Osteoblast (primary cell): ENCODE data around the gene CSNK1G2. TPM values are rescaled to one million over a fixed set of nuclear protein-coding genes. Genes with fewer than 3 reads are reported as not detected.

ENCODE experiments used
- DNase-seq: peaks from one replicate; pipeline ENCODE4 v3.0.0; 2011; ENCODE audit warnings: low spot score, mixed read lengths; ENCODE audit not compliant: insufficient read length; ENCODE audit errors: missing footprints
- H2AFZ ChIP-seq: 2 replicates; pipeline ENCODE4 v1.6.0; 2011; ENCODE audit warnings: mild to moderate bottlenecking, low read length
- H3K27ac ChIP-seq: 2 replicates; pipeline ENCODE4 v1.5.1; 2011; ENCODE audit warnings: mild to moderate bottlenecking, low read depth, low read length, moderate library complexity
- H3K27me3 ChIP-seq: 2 replicates; pipeline ENCODE4 v1.6.0; 2012; ENCODE audit warnings: mild to moderate bottlenecking, control low read depth, inconsistent platforms, low read length, moderate library complexity; ENCODE audit not compliant: insufficient read depth
- H3K36me3 ChIP-seq: 2 replicates; pipeline ENCODE4 v1.5.1; 2011; ENCODE audit warnings: mild to moderate bottlenecking, low read length, control low read depth, moderate library complexity; ENCODE audit not compliant: insufficient read depth
- H3K4me1 ChIP-seq: 2 replicates; pipeline ENCODE4 v1.5.1; 2011; ENCODE audit warnings: mild to moderate bottlenecking, low read length, control low read depth, moderate library complexity; ENCODE audit not compliant: insufficient read depth
- H3K4me2 ChIP-seq: 2 replicates; pipeline ENCODE4 v1.6.0; 2011; ENCODE audit warnings: mild to moderate bottlenecking, low read length; ENCODE audit not compliant: insufficient read depth
- H3K4me3 ChIP-seq: fragments of 200-600 bp; sonication (generic); 3 replicates; pipeline ENCODE4 v1.5.1; 2012; ENCODE audit warnings: mild to moderate bottlenecking, low read length, inconsistent platforms; ENCODE audit not compliant: insufficient read depth
- H3K79me2 ChIP-seq: 2 replicates; pipeline ENCODE4 v1.6.0; 2012; ENCODE audit warnings: mild to moderate bottlenecking, low read length, control low read depth, inconsistent platforms; ENCODE audit not compliant: insufficient read depth
- H3K9me3 ChIP-seq: 2 replicates; pipeline ENCODE4 v1.5.1; 2011; ENCODE audit warnings: low read depth, low read length, control low read depth
- H4K20me1 ChIP-seq: 2 replicates; pipeline ENCODE4 v1.6.0; 2012; ENCODE audit warnings: mild to moderate bottlenecking, low read length, control low read depth; ENCODE audit not compliant: insufficient read depth
- total RNA-seq: library from RNA; depleted of rRNA; stranded (reverse); fragments of >200 nt; gene quantifications from 2 replicates; pipeline ENCODE4 v1.2.3, GENCODE V29; 2012
- TF ChIP-seq, protein P1 (sequence below): IDR thresholded peaks from 2 replicates; pipeline ENCODE4 v1.5.1; 2011; ENCODE audit warnings: mild to moderate bottlenecking, low read depth, low read length, moderate library complexity; ENCODE audit errors: extremely low read depth

CSNK1G2 gene
- total RNA-seq, 1 donor = 68.8 TPM

DNA sequence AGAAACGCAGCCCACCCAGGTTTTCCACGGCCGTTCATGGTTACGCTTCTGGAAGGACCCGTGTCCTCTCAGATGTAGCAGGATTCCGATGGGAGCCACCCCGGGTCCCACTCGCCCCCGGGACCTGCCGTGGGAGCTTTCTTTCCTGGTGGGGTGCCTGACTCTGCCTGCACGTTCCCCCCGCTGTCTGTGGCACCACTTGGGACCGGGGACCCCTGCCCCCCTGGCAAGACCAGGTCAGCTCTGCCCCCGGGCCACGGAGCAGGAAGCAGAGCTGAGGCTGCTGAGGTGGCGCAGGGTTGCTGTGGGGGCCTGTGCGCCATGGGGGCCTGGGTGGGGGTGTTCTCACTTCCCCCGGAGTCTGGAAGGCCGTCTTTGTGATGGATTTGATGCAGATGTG is 12.1 kb downstream of the CSNK1G2 start:
- H2AFZ ChIP-seq = no peak overlapping the region
- H3K79me2 ChIP-seq = peaks cover 90% of the 10 kb centered on the region
- TF ChIP-seq, protein P1, sequence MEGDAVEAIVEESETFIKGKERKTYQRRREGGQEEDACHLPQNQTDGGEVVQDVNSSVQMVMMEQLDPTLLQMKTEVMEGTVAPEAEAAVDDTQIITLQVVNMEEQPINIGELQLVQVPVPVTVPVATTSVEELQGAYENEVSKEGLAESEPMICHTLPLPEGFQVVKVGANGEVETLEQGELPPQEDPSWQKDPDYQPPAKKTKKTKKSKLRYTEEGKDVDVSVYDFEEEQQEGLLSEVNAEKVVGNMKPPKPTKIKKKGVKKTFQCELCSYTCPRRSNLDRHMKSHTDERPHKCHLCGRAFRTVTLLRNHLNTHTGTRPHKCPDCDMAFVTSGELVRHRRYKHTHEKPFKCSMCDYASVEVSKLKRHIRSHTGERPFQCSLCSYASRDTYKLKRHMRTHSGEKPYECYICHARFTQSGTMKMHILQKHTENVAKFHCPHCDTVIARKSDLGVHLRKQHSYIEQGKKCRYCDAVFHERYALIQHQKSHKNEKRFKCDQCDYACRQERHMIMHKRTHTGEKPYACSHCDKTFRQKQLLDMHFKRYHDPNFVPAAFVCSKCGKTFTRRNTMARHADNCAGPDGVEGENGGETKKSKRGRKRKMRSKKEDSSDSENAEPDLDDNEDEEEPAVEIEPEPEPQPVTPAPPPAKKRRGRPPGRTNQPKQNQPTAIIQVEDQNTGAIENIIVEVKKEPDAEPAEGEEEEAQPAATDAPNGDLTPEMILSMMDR = no peak
- peaks cover 58% of the 10 kb centered on the region for H4K20me1 ChIP-seq
- no peaks in the 10 kb centered on the region for H3K4me1 ChIP-seq
- H3K27ac ChIP-seq = no peak overlapping the region
- no peak overlapping the region for H3K4me2 ChIP-seq
- H3K4me3 ChIP-seq = no peak overlapping the region
- no peaks in the 10 kb centered on the region for H3K27me3 ChIP-seq
- no peaks in the 10 kb centered on the region for H3K9me3 ChIP-seq
- no peaks in the 10 kb centered on the region for H3K36me3 ChIP-seq
- no peak for DNase-seq

DNA sequence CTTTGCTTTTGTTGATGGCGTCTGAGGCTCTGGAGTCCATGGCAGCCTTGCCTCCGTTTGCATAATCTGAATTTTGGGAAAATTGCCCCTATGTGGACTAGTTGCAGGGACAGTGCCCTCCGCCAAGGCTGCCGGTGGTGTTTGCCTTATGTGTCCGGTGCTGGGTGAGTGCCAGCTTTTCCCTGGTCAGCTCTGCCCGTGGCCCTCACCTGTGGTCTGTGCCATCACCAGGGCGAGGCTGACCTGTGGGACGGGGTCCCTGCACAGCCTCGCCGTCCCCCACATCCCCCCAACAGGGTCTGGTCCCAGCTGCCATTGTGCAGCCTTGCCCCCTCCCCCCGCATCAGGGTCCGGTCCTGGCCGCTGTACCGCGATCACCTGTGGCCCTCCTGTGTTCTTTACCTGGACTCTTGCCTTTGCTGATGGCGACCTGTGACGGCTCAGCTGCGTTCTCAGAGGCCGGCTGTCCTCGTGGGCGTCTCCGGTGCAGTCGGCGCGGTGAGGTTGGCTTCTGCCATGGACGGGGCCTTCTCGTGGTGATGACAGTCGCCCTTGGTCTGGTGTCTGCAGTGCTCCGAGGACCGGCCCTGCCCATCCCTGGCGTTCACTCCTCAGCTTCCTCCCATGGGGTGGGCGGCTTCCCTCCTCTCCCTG is 12.6 kb downstream of the CSNK1G2 start:
- peaks cover 56% of the 10 kb centered on the region for H4K20me1 ChIP-seq
- H3K4me2 ChIP-seq = no peak overlapping the region
- no peak for DNase-seq
- TF ChIP-seq, protein P1 = no peak
- H3K36me3 ChIP-seq = no peaks in the 10 kb centered on the region
- no peaks in the 10 kb centered on the region for H3K9me3 ChIP-seq
- no peak overlapping the region for H3K27ac ChIP-seq
- H3K4me1 ChIP-seq = no peaks in the 10 kb centered on the region
- no peak overlapping the region for H3K4me3 ChIP-seq
- H2AFZ ChIP-seq = no peak overlapping the region
- H3K79me2 ChIP-seq = peaks cover 88% of the 10 kb centered on the region
- H3K27me3 ChIP-seq = no peaks in the 10 kb centered on the region

DNA sequence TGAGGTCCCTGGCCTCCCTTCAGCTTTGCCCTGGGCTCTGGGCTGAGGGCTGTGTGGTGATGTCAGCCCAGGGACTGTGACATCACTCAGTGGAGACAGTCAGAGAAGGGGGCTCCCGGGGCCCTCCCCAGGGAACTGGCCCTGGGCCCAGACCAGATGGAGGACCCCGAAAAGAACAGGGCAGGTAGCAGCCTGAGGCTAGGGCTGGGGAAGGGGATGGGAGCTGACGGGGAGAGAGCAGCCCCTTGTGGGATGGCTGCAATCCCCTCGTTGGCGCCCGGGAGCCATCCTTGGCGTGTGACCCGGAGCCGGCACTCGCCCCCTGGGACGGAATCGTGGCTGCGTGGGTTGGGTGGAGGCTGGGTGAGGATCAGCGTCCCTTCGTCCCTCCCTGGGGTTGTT is 13.6 kb downstream of the CSNK1G2 start:
- Histone ChIP-seq H3K36me3 (no peaks in the 10 kb centered on the region), H2AFZ (no peak overlapping the region), H3K27me3 (no peaks in the 10 kb centered on the region), H4K20me1 (peaks cover 55% of the 10 kb centered on the region), H3K4me2 (no peak overlapping the region), H3K79me2 (peaks cover 84% of the 10 kb centered on the region), H3K4me3 (no peak overlapping the region), H3K4me1 (no peaks in the 10 kb centered on the region), H3K9me3 (no peaks in the 10 kb centered on the region), H3K27ac (no peak overlapping the region)
- TF ChIP-seq, protein P1 = no peak
- no peak for DNase-seq

DNA sequence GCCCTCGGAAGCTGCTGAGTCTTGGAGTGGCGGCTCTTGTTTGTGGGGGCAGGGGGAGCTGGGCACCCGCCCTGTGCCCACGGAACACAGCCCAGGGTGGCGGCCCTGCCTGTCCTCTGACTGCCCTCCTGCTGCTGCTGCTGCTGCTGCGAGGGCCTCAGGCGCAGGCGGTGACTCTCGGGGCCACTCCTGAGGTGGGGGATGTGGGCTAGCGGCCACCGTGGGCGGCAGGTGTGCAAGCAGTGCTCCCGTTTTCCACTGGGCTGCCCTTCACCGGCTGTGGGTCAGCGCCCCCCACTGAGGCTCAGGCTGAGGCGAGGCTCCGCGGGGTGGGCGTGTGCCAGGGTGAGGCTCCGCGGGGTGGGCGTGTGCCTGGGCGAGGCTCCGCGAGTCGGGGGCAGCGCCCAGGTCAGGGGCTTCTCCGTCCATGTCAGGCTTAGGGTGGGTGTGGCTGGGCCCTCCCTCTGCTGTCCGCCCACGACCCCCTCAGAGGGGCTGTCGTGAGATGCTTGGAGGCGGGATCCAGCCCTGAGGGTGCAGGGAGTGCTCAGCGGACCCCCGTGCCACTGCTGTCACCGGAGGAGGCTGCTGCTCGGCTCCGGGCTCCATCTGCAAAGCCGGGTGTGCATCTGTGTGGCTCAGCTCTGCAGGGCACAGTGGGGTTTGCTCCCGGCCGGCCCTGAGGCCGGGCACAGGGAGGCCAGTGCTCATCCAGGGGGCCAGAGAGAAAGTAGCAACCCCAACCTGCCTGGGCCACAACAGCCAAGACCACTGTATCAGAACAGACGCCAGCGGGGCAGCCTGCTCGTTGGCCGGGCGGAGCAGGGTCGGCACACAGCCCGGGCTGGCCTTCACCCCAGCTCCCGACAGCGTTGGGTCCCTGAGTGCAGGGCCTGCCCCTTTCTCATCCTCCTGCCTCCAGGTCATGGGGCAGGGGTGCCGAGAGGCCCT is 14.5 kb downstream of the CSNK1G2 start:
- Histone ChIP-seq H3K79me2 (peaks cover 86% of the 10 kb centered on the region), H2AFZ (no peak overlapping the region), H3K4me2 (no peak overlapping the region), H3K27me3 (no peaks in the 10 kb centered on the region), H3K36me3 (no peaks in the 10 kb centered on the region), H3K4me3 (no peak overlapping the region), H3K4me1 (no peaks in the 10 kb centered on the region), H3K27ac (no peak overlapping the region), H3K9me3 (no peaks in the 10 kb centered on the region), H4K20me1 (peaks cover 59% of the 10 kb centered on the region)
- TF ChIP-seq, protein P1 = no peak
- DNase-seq = no peak
